WERI-Rb-1 (cell line): ENCODE data around the gene EXOC1.

ENCODE experiments used
- DNase-seq: peaks from one replicate; pipeline ENCODE4 v3.0.0-alpha.2; 2020
- H3K27ac ChIP-seq: fragments of 250-450 bp; sonication (Bioruptor Pico); 2 replicates; pipeline ENCODE4 v1.5.1; 2020; ENCODE audit warnings: mild to moderate bottlenecking, moderate library complexity
- H3K27me3 ChIP-seq: fragments of 250-450 bp; sonication (Bioruptor Pico); 2 replicates; pipeline ENCODE4 v1.5.1; 2021; ENCODE audit warnings: mild to moderate bottlenecking, low read depth, moderate library complexity; ENCODE audit not compliant: insufficient read depth, severe bottlenecking
- H3K36me3 ChIP-seq: fragments of 250-450 bp; sonication (Bioruptor Pico); 2 replicates; pipeline ENCODE4 v1.5.1; 2020; ENCODE audit warnings: mild to moderate bottlenecking, moderate library complexity
- H3K4me3 ChIP-seq: 2 replicates; pipeline ENCODE4 v1.5.1; 2011; ENCODE audit warnings: low read depth, mild to moderate bottlenecking, control low read depth, low read length
- H3K9me3 ChIP-seq: fragments of 250-450 bp; sonication (Bioruptor Pico); 2 replicates; pipeline ENCODE4 v1.5.1; 2021; ENCODE audit warnings: mild to moderate bottlenecking, moderate library complexity; ENCODE audit not compliant: severe bottlenecking
- CTCF ChIP-seq: IDR thresholded peaks from 2 replicates; pipeline ENCODE4 v1.5.1; 2011; ENCODE audit warnings: low read depth, mild to moderate bottlenecking, control low read depth, inconsistent platforms, low read length

Gene EXOC1

GRCh38 chr4:55939421-55939820, 86.0 kb downstream of the EXOC1 start:
- no peak for TF ChIP-seq CTCF
- DNase-seq = no peak
- Histone ChIP-seq H3K27me3 (no peaks in the 10 kb centered on the region), H3K27ac (no peak overlapping the region), H3K9me3 (no peaks in the 10 kb centered on the region), H3K4me3 (no peak overlapping the region), H3K36me3 (no peaks in the 10 kb centered on the region)

GRCh38 chr4:55941881-55942396, 88.5 kb downstream of the EXOC1 start:
- no peaks in the 10 kb centered on the region for H3K36me3 ChIP-seq
- TF ChIP-seq CTCF = no peak
- H3K4me3 ChIP-seq = no peak overlapping the region
- DNase-seq = no peak
- H3K9me3 ChIP-seq = no peaks in the 10 kb centered on the region
- H3K27ac ChIP-seq = no peak overlapping the region
- H3K27me3 ChIP-seq = no peaks in the 10 kb centered on the region

- Histone ChIP-seq H3K36me3 (peaks cover 2% of the 10 kb centered on the region; the same call in 1 of the 2 replicates), H3K4me3 (no peak overlapping the region), H3K9me3 (no peaks in the 10 kb centered on the region), H3K27me3 (no peaks in the 10 kb centered on the region), H3K27ac (no peak overlapping the region)
- no peak for TF ChIP-seq CTCF
- no peak for DNase-seq
Observed at GRCh38 chr4:55947254-55947882, 93.9 kb downstream of the EXOC1 start.

- Histone ChIP-seq H3K4me3 (peak overlapping the region; percentile 89), H3K36me3 (peaks cover 9% of the 10 kb centered on the region), H3K27me3 (no peaks in the 10 kb centered on the region), H3K9me3 (no peaks in the 10 kb centered on the region), H3K27ac (no peak overlapping the region)
- no peak for TF ChIP-seq CTCF
- no peak for DNase-seq
Observed at GRCh38 chr4:55947912-55948725, 94.7 kb downstream of the EXOC1 start.

GRCh38 chr4:55948726-55949481, 95.5 kb downstream of the EXOC1 start, which contains the start of gene CEP135:
TSS of gene CEP135 (plus strand) at chr4:55948945. CDS start at chr4:55952131, 3,186 bp downstream.
- H3K27me3 ChIP-seq = no peaks in the 10 kb centered on the region
- peak within 1 kb of the TSS; percentile 95 for H3K27ac ChIP-seq
- peak within 1 kb of the TSS; percentile 89 for H3K4me3 ChIP-seq
- DNase-seq = peak; percentile 94
- TF ChIP-seq CTCF = peak; percentile 95
- H3K9me3 ChIP-seq = no peaks in the 10 kb centered on the region
- peaks cover 9% of the 10 kb centered on the region for H3K36me3 ChIP-seq
